Measurements from ENCODE around the gene DHX40. TPM values are rescaled to one million over a fixed set of nuclear protein-coding genes. Genes with fewer than 3 reads are reported as not detected.
"Not testable (repeated sequence)": the region's sequence is repeated elsewhere in the genome, so short reads cannot be mapped to it uniquely, and the experiment has no call there.

Gene DHX40
- total RNA-seq, 1 donor from 2014 or later: 54.3 TPM

GRCh38 chr17:59527931-59528330 lies 37.5 kb upstream of the DHX40 start:
- H3K4me3 ChIP-seq (ENCODE audit: low read length in 3 of 3): no peak overlapping the region
- H3K27ac ChIP-seq (ENCODE audit: low read depth, low read length): no peak overlapping the region
- no peaks in the 10 kb centered on the region for H3K27me3 ChIP-seq (ENCODE audit: control insufficient read depth in 3 of 3, insufficient read depth in 3 of 3, low read length in 3 of 3)
- H3K36me3 ChIP-seq (ENCODE audit: control insufficient read depth in 3 of 3, insufficient read depth in 3 of 3, low read length in 3 of 3): no peaks in the 10 kb centered on the region
- no peaks in the 10 kb centered on the region for H3K9me3 ChIP-seq (ENCODE audit: control insufficient read depth in 3 of 3, low read length in 3 of 3)
- H3K4me1 ChIP-seq (ENCODE audit: control insufficient read depth in 3 of 3, insufficient read depth in 3 of 3, low read length in 3 of 3): peaks cover 0 to 7% (median 4%) of the 10 kb centered on the region in 3 donors
- no peak overlapping the region for H3K9ac ChIP-seq (ENCODE audit: low read depth in 1 of 3, low read length in 3 of 3)

DNA sequence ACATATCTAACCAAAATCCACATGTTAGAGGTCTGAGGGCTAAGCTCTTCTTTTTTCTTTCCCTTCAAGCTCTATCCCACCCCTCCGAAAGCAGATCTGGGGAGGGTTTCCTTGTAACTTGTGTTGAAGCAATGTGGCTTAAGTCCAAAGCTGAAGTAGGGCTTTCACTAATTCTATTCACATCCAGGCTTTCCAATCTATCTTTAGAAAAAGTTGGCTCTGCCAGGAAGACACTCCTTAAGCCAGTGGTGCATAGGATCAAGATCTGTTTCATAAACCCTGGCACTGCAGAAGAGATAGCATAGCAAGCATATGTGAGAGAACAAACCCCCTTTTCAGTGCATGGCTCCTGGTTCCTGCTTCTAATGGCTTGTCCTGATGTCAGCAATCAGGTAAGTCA lies 34.9 kb upstream of the DHX40 start:
- H3K4me3 ChIP-seq (ENCODE audit: low read length in 3 of 3): no peak overlapping the region
- peaks cover 0 to 7% (median 4%) of the 10 kb centered on the region in 3 donors for H3K4me1 ChIP-seq (ENCODE audit: control insufficient read depth in 3 of 3, insufficient read depth in 3 of 3, low read length in 3 of 3)
- no peak overlapping the region for H3K9ac ChIP-seq (ENCODE audit: low read depth in 1 of 3, low read length in 3 of 3)
- H3K27me3 ChIP-seq (ENCODE audit: control insufficient read depth in 3 of 3, insufficient read depth in 3 of 3, low read length in 3 of 3): no peaks in the 10 kb centered on the region
- no peak overlapping the region for H3K27ac ChIP-seq (ENCODE audit: low read depth, low read length)
- H3K9me3 ChIP-seq (ENCODE audit: control insufficient read depth in 3 of 3, low read length in 3 of 3): no peaks in the 10 kb centered on the region
- no peaks in the 10 kb centered on the region for H3K36me3 ChIP-seq (ENCODE audit: control insufficient read depth in 3 of 3, insufficient read depth in 3 of 3, low read length in 3 of 3)

GRCh38 chr17:59533694-59534093 lies 31.7 kb upstream of the DHX40 start:
- Histone ChIP-seq H3K9me3 (ENCODE audit: control insufficient read depth in 3 of 3, low read length in 3 of 3) (no peaks in the 10 kb centered on the region), H3K27ac (ENCODE audit: low read depth, low read length) (no peak overlapping the region), H3K9ac (ENCODE audit: low read depth in 1 of 3, low read length in 3 of 3) (no peak overlapping the region), H3K36me3 (ENCODE audit: control insufficient read depth in 3 of 3, insufficient read depth in 3 of 3, low read length in 3 of 3) (no peaks in the 10 kb centered on the region), H3K4me3 (ENCODE audit: low read length in 3 of 3) (no peak overlapping the region), H3K4me1 (ENCODE audit: control insufficient read depth in 3 of 3, insufficient read depth in 3 of 3, low read length in 3 of 3) (peaks cover 0 to 7% (median 4%) of the 10 kb centered on the region in 3 donors), H3K27me3 (ENCODE audit: control insufficient read depth in 3 of 3, insufficient read depth in 3 of 3, low read length in 3 of 3) (no peaks in the 10 kb centered on the region)

- no peaks in the 10 kb centered on the region for H3K27me3 ChIP-seq (ENCODE audit: control insufficient read depth in 3 of 3, insufficient read depth in 3 of 3, low read length in 3 of 3)
- no peak overlapping the region for H3K4me3 ChIP-seq (ENCODE audit: low read length in 3 of 3)
- H3K9ac ChIP-seq (ENCODE audit: low read depth in 1 of 3, low read length in 3 of 3): no peak overlapping the region
- peaks cover 0 to 7% (median 4%) of the 10 kb centered on the region in 3 donors for H3K4me1 ChIP-seq (ENCODE audit: control insufficient read depth in 3 of 3, insufficient read depth in 3 of 3, low read length in 3 of 3)
- no peaks in the 10 kb centered on the region for H3K9me3 ChIP-seq (ENCODE audit: control insufficient read depth in 3 of 3, low read length in 3 of 3)
- no peaks in the 10 kb centered on the region for H3K36me3 ChIP-seq (ENCODE audit: control insufficient read depth in 3 of 3, insufficient read depth in 3 of 3, low read length in 3 of 3)
- no peak overlapping the region for H3K27ac ChIP-seq (ENCODE audit: low read depth, low read length)
Observed at GRCh38 chr17:59534583-59534982, 30.8 kb upstream of the DHX40 start.

DNA sequence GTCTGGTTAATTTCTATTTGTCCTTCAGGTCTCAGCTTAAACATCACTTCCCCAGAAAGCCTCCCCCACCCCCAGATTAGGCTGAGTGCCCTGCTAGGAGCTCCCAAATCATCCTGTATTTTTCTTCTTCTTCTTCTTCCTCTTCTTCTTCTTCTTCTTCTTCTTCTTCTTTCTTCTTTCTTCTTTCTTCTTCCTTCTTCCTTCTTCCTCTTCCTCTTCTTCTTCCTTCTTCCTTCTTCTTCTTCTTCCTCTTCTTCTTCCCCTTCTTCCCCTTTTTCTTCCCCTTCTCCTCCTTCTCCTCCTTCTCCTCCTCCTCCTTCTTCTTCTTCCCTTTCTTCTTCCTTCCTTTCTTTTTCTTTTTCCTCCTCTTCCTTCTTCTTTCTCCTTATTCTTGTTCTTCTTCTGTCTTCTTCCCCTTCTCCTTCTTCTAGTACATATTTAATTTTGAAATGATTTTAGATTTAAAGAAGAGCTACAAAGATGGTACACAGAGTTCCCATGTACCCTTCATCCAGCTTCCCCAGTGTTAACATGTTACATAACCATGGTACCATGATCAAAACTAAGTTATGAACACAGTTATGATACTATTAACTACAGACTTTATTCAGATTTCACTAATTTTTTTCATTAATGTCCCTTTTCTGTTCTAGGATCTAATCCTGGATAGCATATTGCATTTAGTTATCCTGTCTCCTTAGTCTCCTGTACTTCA lies 27.1 kb upstream of the DHX40 start:
- Histone ChIP-seq H3K9ac (ENCODE audit: low read depth in 1 of 3, low read length in 3 of 3) (no peak overlapping the region), H3K27ac (ENCODE audit: low read depth, low read length) (no peak overlapping the region), H3K27me3 (ENCODE audit: control insufficient read depth in 3 of 3, insufficient read depth in 3 of 3, low read length in 3 of 3) (no peaks in the 10 kb centered on the region), H3K36me3 (ENCODE audit: control insufficient read depth in 3 of 3, insufficient read depth in 3 of 3, low read length in 3 of 3) (no peaks in the 10 kb centered on the region), H3K9me3 (ENCODE audit: control insufficient read depth in 3 of 3, low read length in 3 of 3) (no peaks in the 10 kb centered on the region), H3K4me3 (ENCODE audit: low read length in 3 of 3) (no peak overlapping the region), H3K4me1 (ENCODE audit: control insufficient read depth in 3 of 3, insufficient read depth in 3 of 3, low read length in 3 of 3) (no peaks in the 10 kb centered on the region)

DNA sequence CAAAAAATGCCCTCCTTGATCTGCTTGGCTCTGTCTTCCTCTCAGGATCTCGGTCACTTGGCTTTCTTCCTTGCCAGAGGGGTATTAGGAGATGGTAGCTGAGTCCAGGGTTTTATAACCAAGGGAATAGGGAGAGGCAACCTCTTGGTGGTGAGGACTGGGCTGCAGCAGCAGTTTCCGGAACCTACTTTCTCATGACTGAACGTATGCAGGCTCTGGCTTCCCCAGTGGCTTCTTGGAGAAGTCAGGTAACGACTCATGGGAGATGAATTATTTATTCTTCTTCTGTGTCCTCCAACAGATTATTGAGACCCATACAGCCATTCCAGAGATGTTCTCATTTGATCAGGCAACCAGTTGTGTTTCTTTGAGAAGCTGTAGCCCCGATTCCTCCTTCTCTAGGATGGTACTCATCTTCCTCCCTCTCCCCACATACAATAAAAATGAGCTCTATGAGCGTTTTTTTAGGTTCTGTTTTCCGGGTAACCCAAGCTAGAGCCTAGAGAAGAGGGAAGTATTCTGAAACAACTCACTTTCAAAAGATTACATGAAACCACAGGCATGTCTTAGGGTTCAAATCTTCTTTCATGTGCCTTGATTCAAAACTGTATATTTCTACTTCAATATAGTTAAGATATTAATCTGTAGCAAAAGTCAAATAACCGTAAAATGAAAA lies 22.3 kb upstream of the DHX40 start:
- Histone ChIP-seq H3K36me3 (ENCODE audit: control insufficient read depth in 3 of 3, insufficient read depth in 3 of 3, low read length in 3 of 3) (no peaks in the 10 kb centered on the region), H3K27ac (ENCODE audit: low read depth, low read length) (no peak overlapping the region), H3K9ac (ENCODE audit: low read depth in 1 of 3, low read length in 3 of 3) (no peak overlapping the region), H3K4me3 (ENCODE audit: low read length in 3 of 3) (no peak overlapping the region), H3K9me3 (ENCODE audit: control insufficient read depth in 3 of 3, low read length in 3 of 3) (no peaks in the 10 kb centered on the region), H3K4me1 (ENCODE audit: control insufficient read depth in 3 of 3, insufficient read depth in 3 of 3, low read length in 3 of 3) (no peaks in the 10 kb centered on the region), H3K27me3 (ENCODE audit: control insufficient read depth in 3 of 3, insufficient read depth in 3 of 3, low read length in 3 of 3) (no peaks in the 10 kb centered on the region)

DNA sequence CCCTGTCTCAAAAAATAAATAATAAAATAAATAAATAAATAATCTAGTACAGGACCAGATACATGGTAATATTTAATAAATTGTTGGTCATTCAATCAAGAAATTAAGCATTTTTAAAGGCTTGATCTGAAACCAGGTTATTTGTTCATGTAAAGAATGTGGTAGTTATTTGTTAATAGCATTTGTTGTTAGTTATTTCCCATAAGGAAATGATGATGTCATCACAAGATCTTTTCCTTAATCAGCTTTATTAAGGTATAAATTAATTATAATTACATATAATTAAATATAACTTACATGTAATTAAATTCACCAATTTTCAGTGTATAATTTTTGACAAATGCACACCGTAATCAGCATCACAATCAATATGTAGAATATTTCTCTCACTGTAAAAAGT lies 19.5 kb upstream of the DHX40 start:
- Histone ChIP-seq H3K9me3 (ENCODE audit: control insufficient read depth in 3 of 3, low read length in 3 of 3) (no peaks in the 10 kb centered on the region), H3K4me1 (ENCODE audit: control insufficient read depth in 3 of 3, insufficient read depth in 3 of 3, low read length in 3 of 3) (no peaks in the 10 kb centered on the region), H3K9ac (ENCODE audit: low read depth in 1 of 3, low read length in 3 of 3) (no peak overlapping the region), H3K27me3 (ENCODE audit: control insufficient read depth in 3 of 3, insufficient read depth in 3 of 3, low read length in 3 of 3) (no peaks in the 10 kb centered on the region), H3K4me3 (ENCODE audit: low read length in 3 of 3) (no peak overlapping the region), H3K36me3 (ENCODE audit: control insufficient read depth in 3 of 3, insufficient read depth in 3 of 3, low read length in 3 of 3) (no peaks in the 10 kb centered on the region), H3K27ac (ENCODE audit: low read depth, low read length) (no peak overlapping the region)

DNA sequence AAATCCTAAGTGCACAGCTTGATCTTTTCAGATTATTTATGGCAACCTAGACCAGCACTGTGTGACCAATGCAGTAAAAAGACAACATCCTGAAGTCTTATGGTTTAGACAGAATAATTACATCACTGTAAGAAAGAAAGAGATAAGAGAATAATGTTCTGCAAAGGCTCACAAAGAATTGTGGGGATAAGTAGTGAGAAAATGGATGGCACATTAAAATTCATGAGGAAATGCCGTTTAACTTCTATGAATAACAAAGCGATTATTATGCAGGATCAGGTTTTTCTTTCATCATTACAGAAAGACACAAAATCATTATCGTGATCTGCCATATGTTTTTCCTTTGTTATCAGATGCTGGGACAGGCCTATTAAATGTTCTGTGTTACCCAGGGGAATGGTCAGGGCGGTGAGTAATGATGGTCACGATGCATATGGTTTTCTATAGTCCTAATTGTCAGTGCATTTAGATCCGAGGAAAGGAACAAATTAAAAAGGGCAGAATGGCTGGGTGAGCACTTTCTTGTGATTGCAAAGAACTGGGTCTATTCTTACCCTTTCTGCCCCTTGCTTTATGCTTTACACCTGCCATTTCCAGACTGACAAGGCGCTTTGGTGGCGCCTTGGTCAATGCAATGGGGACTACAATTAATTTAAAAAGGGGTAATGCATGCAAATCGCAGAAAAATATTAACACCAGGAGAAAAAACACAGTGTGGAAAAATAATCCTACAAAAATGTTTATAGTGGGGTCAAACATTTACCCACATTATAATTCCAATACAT lies 18.1 kb upstream of the DHX40 start:
- Histone ChIP-seq H3K36me3 (ENCODE audit: control insufficient read depth in 3 of 3, insufficient read depth in 3 of 3, low read length in 3 of 3) (no peaks in the 10 kb centered on the region), H3K9ac (ENCODE audit: low read depth in 1 of 3, low read length in 3 of 3) (no peak overlapping the region), H3K9me3 (ENCODE audit: control insufficient read depth in 3 of 3, low read length in 3 of 3) (no peaks in the 10 kb centered on the region), H3K4me3 (ENCODE audit: low read length in 3 of 3) (no peak overlapping the region), H3K4me1 (ENCODE audit: control insufficient read depth in 3 of 3, insufficient read depth in 3 of 3, low read length in 3 of 3) (no peaks in the 10 kb centered on the region), H3K27ac (ENCODE audit: low read depth, low read length) (no peak overlapping the region), H3K27me3 (ENCODE audit: control insufficient read depth in 3 of 3, insufficient read depth in 3 of 3, low read length in 3 of 3) (no peaks in the 10 kb centered on the region)

- H3K9ac ChIP-seq (ENCODE audit: low read depth in 1 of 3, low read length in 3 of 3); H3K36me3 ChIP-seq (ENCODE audit: control insufficient read depth in 3 of 3, insufficient read depth in 3 of 3, low read length in 3 of 3); H3K4me1 ChIP-seq (ENCODE audit: control insufficient read depth in 3 of 3, insufficient read depth in 3 of 3, low read length in 3 of 3); H3K9me3 ChIP-seq (ENCODE audit: control insufficient read depth in 3 of 3, low read length in 3 of 3); H3K27me3 ChIP-seq (ENCODE audit: control insufficient read depth in 3 of 3, insufficient read depth in 3 of 3, low read length in 3 of 3); H3K4me3 ChIP-seq (ENCODE audit: low read length in 3 of 3); H3K27ac ChIP-seq (ENCODE audit: low read depth, low read length): not testable (repeated sequence)
Observed at GRCh38 chr17:59548985-59549384, 16.4 kb upstream of the DHX40 start.

GRCh38 chr17:59550703-59551102 lies 14.7 kb upstream of the DHX40 start:
- no peak overlapping the region for H3K4me3 ChIP-seq (ENCODE audit: low read length in 3 of 3)
- no peaks in the 10 kb centered on the region for H3K9me3 ChIP-seq (ENCODE audit: control insufficient read depth in 3 of 3, low read length in 3 of 3)
- H3K27ac ChIP-seq (ENCODE audit: low read depth, low read length): no peak overlapping the region
- no peaks in the 10 kb centered on the region for H3K4me1 ChIP-seq (ENCODE audit: control insufficient read depth in 3 of 3, insufficient read depth in 3 of 3, low read length in 3 of 3)
- H3K36me3 ChIP-seq (ENCODE audit: control insufficient read depth in 3 of 3, insufficient read depth in 3 of 3, low read length in 3 of 3): no peaks in the 10 kb centered on the region
- no peaks in the 10 kb centered on the region for H3K27me3 ChIP-seq (ENCODE audit: control insufficient read depth in 3 of 3, insufficient read depth in 3 of 3, low read length in 3 of 3)
- no peak overlapping the region for H3K9ac ChIP-seq (ENCODE audit: low read depth in 1 of 3, low read length in 3 of 3)

Data from skeletal muscle tissue (tissue), 4 donors.